ENCODE data around the gene MAB21L4. TPM values are rescaled to one million over a fixed set of nuclear protein-coding genes. Genes with fewer than 3 reads are reported as not detected.

The MAB21L4 gene
- total RNA-seq, 4 donors from 2014 or later: 41.3 to 121 (median 69.1) TPM

GRCh38 chr2:240836781-240837467, 59.0 kb downstream of the MAB21L4 start:
- TF ChIP-seq, protein P1, sequence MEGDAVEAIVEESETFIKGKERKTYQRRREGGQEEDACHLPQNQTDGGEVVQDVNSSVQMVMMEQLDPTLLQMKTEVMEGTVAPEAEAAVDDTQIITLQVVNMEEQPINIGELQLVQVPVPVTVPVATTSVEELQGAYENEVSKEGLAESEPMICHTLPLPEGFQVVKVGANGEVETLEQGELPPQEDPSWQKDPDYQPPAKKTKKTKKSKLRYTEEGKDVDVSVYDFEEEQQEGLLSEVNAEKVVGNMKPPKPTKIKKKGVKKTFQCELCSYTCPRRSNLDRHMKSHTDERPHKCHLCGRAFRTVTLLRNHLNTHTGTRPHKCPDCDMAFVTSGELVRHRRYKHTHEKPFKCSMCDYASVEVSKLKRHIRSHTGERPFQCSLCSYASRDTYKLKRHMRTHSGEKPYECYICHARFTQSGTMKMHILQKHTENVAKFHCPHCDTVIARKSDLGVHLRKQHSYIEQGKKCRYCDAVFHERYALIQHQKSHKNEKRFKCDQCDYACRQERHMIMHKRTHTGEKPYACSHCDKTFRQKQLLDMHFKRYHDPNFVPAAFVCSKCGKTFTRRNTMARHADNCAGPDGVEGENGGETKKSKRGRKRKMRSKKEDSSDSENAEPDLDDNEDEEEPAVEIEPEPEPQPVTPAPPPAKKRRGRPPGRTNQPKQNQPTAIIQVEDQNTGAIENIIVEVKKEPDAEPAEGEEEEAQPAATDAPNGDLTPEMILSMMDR (IDR thresholded peaks at IDR 0.05): no peak
- TF ChIP-seq POLR2A (IDR thresholded peaks at IDR 0.05): no peak
- whole genome bisulfite sequencing, 2 donors: 58 to 65% methylated on average over 11 to 17 of the region's 17 CpGs
- intact Hi-C loops (cut with DNase I; ENCODE audit: low total_unique reads): loop anchor here (10.0 kb wide), 1 partner anchor 322 kb away; no protein-coding TSS in a partner anchor
- peak in 1 of 2 donors; percentile 84 for DNase-seq (ENCODE audit: low spot score in 2 of 2)
- H3K4me3 ChIP-seq (ENCODE audit: low read depth, poor library complexity, severe bottlenecking): no peak overlapping the region

Other genes with a start within 250 kb of the MAB21L4 start
- not detected for gene AQP12B, start 213.3 kb downstream of the MAB21L4 start, total RNA-seq
- not detected for gene AQP12A, start 204.3 kb downstream of the MAB21L4 start, total RNA-seq
- 1 to 10 TPM in 3 of 4 donors, under 1 TPM in 1; 0.76 to 4.3 (median 3.0) TPM for gene KIF1A, start 75.9 kb downstream of the MAB21L4 start, total RNA-seq
- not detected for gene AGXT, start 27.3 kb downstream of the MAB21L4 start, total RNA-seq
- under 1 TPM in 1 of 4 donors, not detected in 3; 0.10 TPM for gene CROCC2, start 10.2 kb upstream of the MAB21L4 start, total RNA-seq
- gene SNED1, start 102.5 kb upstream of the MAB21L4 start, total RNA-seq: 10 to 100 TPM in 3 of 4 donors, 1 to 10 TPM in 1; 9.0 to 18.4 (median 17.1) TPM
- 10 to 100 TPM; 26.4 to 58.2 (median 44.7) TPM for gene MTERF4, start 206.1 kb upstream of the MAB21L4 start, total RNA-seq

Data from lower leg skin (tissue), 4 donors.